ENCODE data around the gene ZNF32. TPM values are rescaled to one million over a fixed set of nuclear protein-coding genes. Genes with fewer than 3 reads are reported as not detected.

ZNF32 gene
- total and polyA plus RNA-seq, 2 donors (not counting 1 experiment from before 2014, with no cell fraction given), result 29.0 to 29.6 TPM

GRCh38 chr10:43594944-43595589 lies 53.6 kb downstream of the ZNF32 start:
- 7% methylated on average over 7 of the region's 8 CpGs for WGBS (ENCODE audit: insufficient coverage)
- ChIA-PET POLR2A (interaction anchor here (0.6 kb wide), 1 partner anchor 177 kb away, joined by 6 read pairs; no protein-coding TSS in a partner anchor), CTCF (interaction anchor here (1.0 to 1.2 kb wide), 2 partner anchors 16 to 20 kb away, joined by 3 to 5 read pairs; no protein-coding TSS in a partner anchor)
- no peak for TF ChIP-seq EZH2 (IDR thresholded peaks at IDR 0.05; ENCODE audit: borderline replicate concordance, insufficient read depth, low read depth, low read length, poor library complexity, severe bottlenecking)
- no peak for TF ChIP-seq CTCF (IDR thresholded peaks at IDR 0.05)
- H3K9me3 Mint-ChIP-seq (ENCODE audit: insufficient read depth), result peaks cover 6% of the 10 kb centered on the region
- ATAC-seq (ENCODE audit: low read depth) (peak; percentile 76), DNase-seq (peak; percentile 63)
- Histone ChIP-seq H3K9me3 (ENCODE audit: control extremely low read depth in 1 of 3, control insufficient read depth in 2 of 3, insufficient read depth in 1 of 3, low read length in 2 of 3) (peaks cover 0 to 3% (median 0%) of the 10 kb centered on the region in 3 donors), H3K4me3 (ENCODE audit: control extremely low read depth in 1 of 5, extremely low read depth in 1 of 5, insufficient read depth in 1 of 5, low read depth in 2 of 5, low read length in 4 of 5) (peak overlapping the region; percentile 34 to 58 (median 51)), H3K79me2 (ENCODE audit: control insufficient read depth, insufficient read depth, low read length) (no peaks in the 10 kb centered on the region), H2AFZ (ENCODE audit: insufficient read depth, low read depth, low read length, poor library complexity, severe bottlenecking) (peak overlapping the region; percentile 98), H3K36me3 (replicated peaks in 1 of 2; ENCODE audit: control extremely low read depth in 1 of 2, control insufficient read depth in 1 of 2, extremely low read depth in 1 of 2, insufficient read depth in 2 of 2, low read length in 1 of 2) (no peaks in the 10 kb centered on the region), H3K4me2 (replicated peaks; ENCODE audit: low read depth, low read length, poor library complexity, severe bottlenecking) (peak overlapping the region; percentile 70), H3K27me3 (replicated peaks in 1 of 4; ENCODE audit: control extremely low read depth in 1 of 4, control insufficient read depth in 3 of 4, insufficient read depth in 4 of 4, low read length in 3 of 4) (peaks cover 0 to 5% (median 0%) of the 10 kb centered on the region in 4 experiments), H4K20me1 (ENCODE audit: control insufficient read depth, insufficient read depth, low read length, poor library complexity, severe bottlenecking) (no peaks in the 10 kb centered on the region), H3K9ac (ENCODE audit: low read length) (peak overlapping the region; percentile 58), H3K4me1 (ENCODE audit: control insufficient read depth in 2 of 2, insufficient read depth in 2 of 2, low read length in 2 of 2) (peaks cover 14 to 20% of the 10 kb centered on the region in 2 donors), H3K27ac (ENCODE audit: low read length in 2 of 2) (peak overlapping the region; percentile 9 to 15)
- intact Hi-C loops (cut with micrococcal nuclease), result loop anchor here (1.0 kb wide), 1 partner anchor 21 kb away; the partner anchor contains the start of gene ZNF239
- H3K27me3 Mint-ChIP-seq, result peaks cover 7% of the 10 kb centered on the region
- H3K27ac Mint-ChIP-seq, result peak overlapping the region; percentile 92
- peak overlapping the region; percentile 93 for H3K4me3 Mint-ChIP-seq
- peaks cover 26% of the 10 kb centered on the region for H3K4me1 Mint-ChIP-seq

Other genes with a start within 250 kb of the ZNF32 start
- 161 and 166 TPM in 2 replicates for gene HNRNPF, start 239.7 kb downstream of the ZNF32 start, total RNA-seq
- 76.7 and 99.5 TPM in 2 replicates for gene HNRNPF, start 239.7 kb downstream of the ZNF32 start, polyA plus RNA-seq
- gene ZNF487, start 211.8 kb downstream of the ZNF32 start, total RNA-seq, result 6.7 and 9.8 TPM in 2 replicates
- gene ZNF487, start 211.8 kb downstream of the ZNF32 start, polyA plus RNA-seq, result 13.9 and 14.8 TPM in 2 replicates
- 5.9 and 7.6 TPM in 2 replicates for gene ZNF239, start 74.3 kb downstream of the ZNF32 start, total RNA-seq
- gene ZNF239, start 74.3 kb downstream of the ZNF32 start, polyA plus RNA-seq, result 2.0 and 2.2 TPM in 2 replicates
- 8.4 and 9.5 TPM in 2 replicates for gene ZNF485, start 42.4 kb downstream of the ZNF32 start, total RNA-seq
- gene ZNF485, start 42.4 kb downstream of the ZNF32 start, polyA plus RNA-seq, result 2.2 and 4.8 TPM in 2 replicates

Measured in B cell (primary cell).